AG09309 (cell line): Measurements from ENCODE around the gene RUNX2.

Experiments
- DNase-seq: peaks from one replicate; pipeline ENCODE4 v3.0.0-alpha.2; 2010; ENCODE audit warnings: low read depth
- H3K4me3 ChIP-seq: 2 replicates; pipeline ENCODE4 v1.5.1; 2011; ENCODE audit warnings: mild to moderate bottlenecking, low read depth, low read length, moderate library complexity; ENCODE audit not compliant: control insufficient read depth
- CTCF ChIP-seq: IDR thresholded peaks from 2 replicates; pipeline ENCODE4 v1.5.1; 2011; ENCODE audit warnings: mild to moderate bottlenecking, low read depth, low read length, inconsistent platforms; ENCODE audit not compliant: insufficient read depth, control insufficient read depth; ENCODE audit errors: missing control alignments

The RUNX2 gene

DNA sequence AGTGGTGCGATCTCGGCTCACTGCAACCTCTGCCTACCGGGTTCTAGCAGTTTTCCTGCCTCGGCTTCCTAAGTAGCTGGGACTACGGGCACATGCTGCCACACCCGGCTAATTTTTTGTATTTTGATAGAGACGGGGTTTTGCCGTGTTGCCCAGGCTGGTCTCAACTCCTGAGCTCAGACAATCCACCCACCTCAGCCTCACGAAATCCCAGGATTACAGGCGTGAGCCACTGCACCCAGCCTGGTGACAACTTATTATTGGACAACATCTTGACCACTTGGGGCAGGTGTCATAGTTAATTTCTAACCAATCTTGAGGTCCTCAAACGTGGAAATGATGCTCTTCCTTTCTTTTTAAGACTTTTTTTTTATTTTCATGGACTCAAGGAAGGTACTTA, 383.9 kb downstream of the RUNX2 start:
- DNase-seq, result no peak
- H3K4me3 ChIP-seq, result no peak overlapping the region
- TF ChIP-seq CTCF, result no peak

DNA sequence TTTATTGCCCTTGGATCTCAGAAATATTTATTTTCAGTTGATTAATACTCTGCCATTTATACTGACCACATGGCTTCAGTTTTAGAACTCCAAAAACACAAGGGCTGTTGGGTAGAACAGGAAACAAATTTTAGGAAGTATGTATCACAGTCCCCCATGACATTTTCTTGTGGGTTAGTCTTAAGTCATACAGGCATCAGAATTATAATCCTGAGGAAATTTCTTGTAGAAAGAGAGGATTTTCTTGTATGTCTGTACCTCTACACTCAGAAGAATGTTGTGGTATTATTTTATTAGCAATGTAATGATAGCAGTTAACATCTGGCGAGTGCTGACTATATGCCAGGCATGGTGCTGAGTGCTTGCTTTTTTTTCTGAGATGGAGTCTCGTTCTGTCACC, 384.7 kb downstream of the RUNX2 start:
- H3K4me3 ChIP-seq, result no peak overlapping the region
- no peak for TF ChIP-seq CTCF
- peak; percentile 55 for DNase-seq
